Hepatocyte (in vitro differentiated cells): ENCODE data around the gene OST4. TPM values are rescaled to one million over a fixed set of nuclear protein-coding genes. Genes with fewer than 3 reads are reported as not detected.
"Not testable (repeated sequence)": the region's sequence is repeated elsewhere in the genome, so short reads cannot be mapped to it uniquely, and the experiment has no call there.

Experiments
- DNase-seq: peaks from one replicate; pipeline ENCODE4 v3.0.0-alpha.2; 2016; ENCODE audit warnings: low spot score
- H2AFZ ChIP-seq: fragments of 200-600 bp; sonication (generic); 2 replicates; pipeline ENCODE4 v1.6.0; 2016; ENCODE audit warnings: antibody characterized with exemption, mild to moderate bottlenecking
- H3K27ac ChIP-seq: fragments of 200-600 bp; sonication (generic); 2 replicates; pipeline ENCODE4 v1.5.1; 2016; ENCODE audit warnings: mild to moderate bottlenecking
- H3K27me3 ChIP-seq: fragments of 200-600 bp; sonication (generic); 2 replicates; pipeline ENCODE4 v1.6.1; 2016
- H3K36me3 ChIP-seq: fragments of 200-600 bp; sonication (generic); replicated peaks from 2 replicates; pipeline ENCODE4 v1.5.1; 2016; ENCODE audit warnings: low read depth; ENCODE audit not compliant: insufficient read depth
- H3K4me1 ChIP-seq: fragments of 200-600 bp; sonication (generic); 2 replicates; pipeline ENCODE4 v1.5.1; 2016; ENCODE audit warnings: mild to moderate bottlenecking, moderate library complexity; ENCODE audit not compliant: insufficient read depth
- H3K4me2 ChIP-seq: fragments of 200-600 bp; sonication (generic); 2 replicates; pipeline ENCODE4 v1.6.0; 2016
- H3K4me3 ChIP-seq: fragments of 200-600 bp; sonication (generic); 2 replicates; pipeline ENCODE4 v1.5.1; 2016; ENCODE audit warnings: mild to moderate bottlenecking
- H3K79me2 ChIP-seq: fragments of 200-600 bp; sonication (generic); 2 replicates; pipeline ENCODE4 v1.6.0; 2017; ENCODE audit warnings: mild to moderate bottlenecking
- H3K9me2 ChIP-seq: fragments of 200-600 bp; sonication (generic); replicated peaks from 2 replicates; pipeline ENCODE4 v1.6.0; 2017; ENCODE audit warnings: mild to moderate bottlenecking; ENCODE audit not compliant: insufficient read depth
- H3K9me3 ChIP-seq: fragments of 200-600 bp; sonication (generic); 2 replicates; pipeline ENCODE4 v1.5.1; 2016; ENCODE audit warnings: low read depth, mild to moderate bottlenecking
- H4K20me1 ChIP-seq: fragments of 200-600 bp; sonication (generic); 2 replicates; pipeline ENCODE4 v1.6.0; 2016; ENCODE audit warnings: mild to moderate bottlenecking; ENCODE audit not compliant: insufficient read depth, poor library complexity, severe bottlenecking
- EZH2 ChIP-seq: fragments of 200-600 bp; sonication (generic); IDR thresholded peaks from 2 replicates; pipeline ENCODE4 v1.6.1; 2016; ENCODE audit warnings: antibody characterized with exemption, mild to moderate bottlenecking, borderline replicate concordance
- EZH2phosphoT487 ChIP-seq: fragments of 200-600 bp; sonication (generic); IDR thresholded peaks from one replicate; pipeline ENCODE4 v1.6.1; 2018; ENCODE audit warnings: antibody characterized with exemption, mild to moderate bottlenecking, low read depth, moderate library complexity; ENCODE audit not compliant: unreplicated experiment, severe bottlenecking
- WGBS: methylation state at CpG from one replicate; pipeline ENCODE4 v1.1.6; 2016; ENCODE audit warnings: low lambda C conversion rate; ENCODE audit errors: missing lambda C conversion rate; 5-methylcytosine and 5-hydroxymethylcytosine counted together
- polyA plus RNA-seq: library from polyadenylated mRNA; unstranded; fragments of >200 nt; fragmentation: Nextera tagmentation; extraction: Ambion mirVana; gene quantifications from 2 replicates; pipeline ENCODE4 v1.2.1, GENCODE V29; 2016
- total RNA-seq: library from RNA; depleted of rRNA; stranded (reverse); fragments of >200 nt; gene quantifications from 2 replicates; pipeline ENCODE4 v1.2.3, GENCODE V29; 2014
- TF ChIP-seq, protein P1 (sequence below): fragments of 200-600 bp; sonication (generic); IDR thresholded peaks from 2 replicates; pipeline ENCODE4 v1.5.1; 2016; ENCODE audit warnings: antibody characterized with exemption, mild to moderate bottlenecking; ENCODE audit not compliant: poor library complexity

Gene OST4
- total and polyA plus RNA-seq, 2 experiments from 2014 or later = 364 to 839 TPM

DNA sequence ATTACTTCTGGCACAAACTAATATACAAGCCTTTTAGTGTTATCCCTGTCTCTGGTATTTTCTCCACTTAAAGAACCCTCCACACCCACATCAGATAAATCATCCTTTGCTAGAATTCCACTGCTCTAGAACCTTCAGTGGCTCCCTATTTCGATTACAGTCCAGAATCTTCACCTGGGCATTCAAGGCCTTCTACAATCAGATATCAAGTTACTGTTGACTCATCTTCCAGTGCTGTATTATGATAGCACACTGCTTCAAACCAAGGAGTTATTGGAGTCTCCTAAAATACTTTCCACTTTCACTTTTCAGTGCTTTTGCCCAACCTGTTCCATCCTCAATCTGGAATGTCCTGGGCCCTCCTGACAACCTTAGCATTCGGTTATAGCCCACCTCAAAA, 44.1 kb upstream of the OST4 start:
- Histone ChIP-seq H2AFZ (no peak overlapping the region), H3K9me2 (no peaks in the 10 kb centered on the region), H3K79me2 (no peaks in the 10 kb centered on the region), H3K9me3 (no peaks in the 10 kb centered on the region), H3K4me1 (peaks cover 4% of the 10 kb centered on the region), H3K36me3 (no peaks in the 10 kb centered on the region), H3K27ac (no peak overlapping the region), H3K27me3 (peaks cover 36% of the 10 kb centered on the region), H3K4me2 (no peak overlapping the region), H3K4me3 (no peak overlapping the region), H4K20me1 (no peaks in the 10 kb centered on the region)
- DNase-seq = no peak
- TF ChIP-seq, protein P1, sequence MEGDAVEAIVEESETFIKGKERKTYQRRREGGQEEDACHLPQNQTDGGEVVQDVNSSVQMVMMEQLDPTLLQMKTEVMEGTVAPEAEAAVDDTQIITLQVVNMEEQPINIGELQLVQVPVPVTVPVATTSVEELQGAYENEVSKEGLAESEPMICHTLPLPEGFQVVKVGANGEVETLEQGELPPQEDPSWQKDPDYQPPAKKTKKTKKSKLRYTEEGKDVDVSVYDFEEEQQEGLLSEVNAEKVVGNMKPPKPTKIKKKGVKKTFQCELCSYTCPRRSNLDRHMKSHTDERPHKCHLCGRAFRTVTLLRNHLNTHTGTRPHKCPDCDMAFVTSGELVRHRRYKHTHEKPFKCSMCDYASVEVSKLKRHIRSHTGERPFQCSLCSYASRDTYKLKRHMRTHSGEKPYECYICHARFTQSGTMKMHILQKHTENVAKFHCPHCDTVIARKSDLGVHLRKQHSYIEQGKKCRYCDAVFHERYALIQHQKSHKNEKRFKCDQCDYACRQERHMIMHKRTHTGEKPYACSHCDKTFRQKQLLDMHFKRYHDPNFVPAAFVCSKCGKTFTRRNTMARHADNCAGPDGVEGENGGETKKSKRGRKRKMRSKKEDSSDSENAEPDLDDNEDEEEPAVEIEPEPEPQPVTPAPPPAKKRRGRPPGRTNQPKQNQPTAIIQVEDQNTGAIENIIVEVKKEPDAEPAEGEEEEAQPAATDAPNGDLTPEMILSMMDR = no peak
- TF ChIP-seq EZH2phosphoT487 = no peak
- no peak for TF ChIP-seq EZH2
- WGBS = 73% methylated on average over 2 of the region's 2 CpGs

- H3K36me3 ChIP-seq, H4K20me1 ChIP-seq, H3K9me3 ChIP-seq, H3K27me3 ChIP-seq, H2AFZ ChIP-seq, H3K4me1 ChIP-seq, H3K4me2 ChIP-seq, H3K4me3 ChIP-seq, H3K9me2 ChIP-seq, DNase-seq, H3K27ac ChIP-seq, H3K79me2 ChIP-seq: not testable (repeated sequence)
- 94% methylated on average over 28 of the region's 49 CpGs for WGBS
Measured at GRCh38 chr2:27111392-27112078, 40.1 kb upstream of the OST4 start.

DNA sequence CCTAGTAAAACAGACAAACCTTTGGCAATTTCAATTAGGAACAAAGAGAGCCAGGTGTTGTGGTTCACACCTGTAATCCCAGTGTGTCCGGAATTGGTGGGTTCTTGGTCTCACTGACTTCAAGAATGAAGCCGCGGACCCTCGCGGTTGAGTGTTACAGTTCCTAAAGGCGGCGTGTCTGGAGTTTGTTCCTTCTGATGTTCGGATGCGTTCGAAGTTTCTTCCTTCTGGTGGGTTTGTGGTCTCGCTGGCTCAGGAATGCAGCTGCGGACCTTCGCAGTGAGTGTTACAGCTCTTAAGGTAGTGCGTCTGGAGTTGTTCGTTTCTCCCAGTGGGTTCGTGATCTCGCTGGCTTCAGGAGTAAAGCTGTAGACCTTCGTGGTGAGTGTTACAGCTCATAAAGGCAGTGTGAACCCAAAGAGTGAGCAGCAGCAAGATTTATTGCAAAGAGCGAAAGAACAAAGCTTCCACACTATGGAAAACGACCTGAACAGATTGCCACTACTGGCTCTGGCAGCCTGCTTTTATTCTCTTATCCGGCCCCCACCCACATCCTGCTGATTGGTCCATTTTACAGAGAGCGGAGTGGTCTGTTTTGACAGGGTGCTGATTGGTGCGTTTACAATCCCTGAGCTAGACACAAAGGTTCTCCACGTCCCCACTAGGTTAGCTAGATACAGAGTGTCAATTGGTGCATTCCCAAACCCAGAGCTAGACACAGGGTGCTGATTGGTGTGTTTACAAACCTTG, 39.3 kb upstream of the OST4 start:
- not testable (repeated sequence) for DNase-seq
- WGBS = 86% methylated on average over 24 of the region's 24 CpGs

DNA sequence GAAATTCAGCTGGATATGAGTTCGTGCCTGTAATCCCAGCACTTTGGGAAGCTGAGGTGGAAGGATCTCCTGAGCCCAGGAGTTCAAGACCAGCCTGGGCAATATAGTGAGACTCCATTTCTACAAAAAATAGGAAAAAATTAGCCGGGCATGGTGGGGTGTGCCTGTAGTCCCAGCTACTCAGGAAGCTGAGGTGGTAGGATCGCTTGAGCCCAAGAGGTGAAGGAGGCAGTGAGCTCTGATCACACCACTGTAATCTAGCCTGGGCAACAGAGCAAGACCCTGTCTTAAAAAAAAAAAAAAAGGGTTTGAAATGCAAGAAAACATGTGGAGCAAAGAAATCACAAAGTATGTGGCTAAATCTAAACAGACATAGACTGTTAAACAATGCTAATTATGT, 37.6 kb upstream of the OST4 start:
- Histone ChIP-seq H4K20me1 (no peaks in the 10 kb centered on the region), H3K27me3 (no peaks in the 10 kb centered on the region), H2AFZ (no peak overlapping the region), H3K4me1 (no peaks in the 10 kb centered on the region), H3K27ac (no peak overlapping the region), H3K36me3 (no peaks in the 10 kb centered on the region), H3K79me2 (no peaks in the 10 kb centered on the region), H3K9me2 (no peaks in the 10 kb centered on the region), H3K9me3 (no peaks in the 10 kb centered on the region), H3K4me2 (no peak overlapping the region), H3K4me3 (no peak overlapping the region)
- DNase-seq = no peak
- TF ChIP-seq EZH2phosphoT487 = no peak
- no peak for TF ChIP-seq EZH2
- TF ChIP-seq, protein P1 = no peak
- WGBS = 88% methylated on average over 3 of the region's 3 CpGs

More for the DNA sequence above, 39.3 kb upstream of the OST4 start:
- not testable (repeated sequence) for H3K79me2 ChIP-seq, H3K4me3 ChIP-seq, H3K4me2 ChIP-seq, H3K4me1 ChIP-seq, H3K36me3 ChIP-seq, H2AFZ ChIP-seq, H3K27me3 ChIP-seq, H3K27ac ChIP-seq, H4K20me1 ChIP-seq, H3K9me2 ChIP-seq, H3K9me3 ChIP-seq
